Endothelial cell (in vitro differentiated cells): ENCODE results near the gene ATP2A3. TPM values are rescaled to one million over a fixed set of nuclear protein-coding genes. Genes with fewer than 3 reads are reported as not detected.

Source experiments
- DNase-seq: peaks from one replicate; pipeline ENCODE4 v3.0.0; 2021; ENCODE audit warnings: low spot score
- H3K27ac Mint-ChIP-seq: one replicate; pipeline ENCODE4 v1.8.0; 2021; ENCODE audit warnings: mixed read lengths, inconsistent platforms; ENCODE audit not compliant: unreplicated experiment
- H3K27me3 Mint-ChIP-seq: one replicate; pipeline ENCODE4 v1.8.0; 2021; ENCODE audit warnings: mild to moderate bottlenecking, moderate library complexity, mixed read lengths, inconsistent platforms; ENCODE audit not compliant: unreplicated experiment
- H3K36me3 Mint-ChIP-seq: one replicate; pipeline ENCODE4 v1.8.0; 2021; ENCODE audit warnings: mild to moderate bottlenecking, low read depth, mixed read lengths, inconsistent platforms; ENCODE audit not compliant: unreplicated experiment
- H3K4me1 Mint-ChIP-seq: one replicate; pipeline ENCODE4 v1.8.0; 2021; ENCODE audit warnings: mild to moderate bottlenecking, mixed read lengths, inconsistent platforms; ENCODE audit not compliant: unreplicated experiment
- H3K4me3 Mint-ChIP-seq: one replicate; pipeline ENCODE4 v1.8.0; 2021; ENCODE audit warnings: mild to moderate bottlenecking, mixed read lengths, inconsistent platforms; ENCODE audit not compliant: unreplicated experiment
- H3K9me3 Mint-ChIP-seq: one replicate; pipeline ENCODE4 v1.8.0; 2021; ENCODE audit warnings: mixed read lengths, inconsistent platforms; ENCODE audit not compliant: unreplicated experiment
- CTCF ChIP-seq: fragments of 200-600 bp; sonication (generic); IDR thresholded peaks from one replicate; pipeline ENCODE4 v1.5.0; 2021; ENCODE audit warnings: antibody characterized with exemption; ENCODE audit not compliant: unreplicated experiment
- total RNA-seq: library from RNA; stranded (reverse); fragmentation: NEBNext Ultra II Directional; extraction: Animal tissue kit (Norgen Biotek cat#: 25700); gene quantifications from one replicate; pipeline ENCODE4 v1.2.1, GENCODE V29; 2021; ENCODE audit not compliant: unreplicated experiment

The ATP2A3 gene
- total RNA-seq, 1 donor from 2014 or later = 116 TPM

- Mint-ChIP-seq H3K4me1 (peaks cover 15% of the 10 kb centered on the region), H3K4me3 (peak overlapping the region; percentile 35), H3K9me3 (no peaks in the 10 kb centered on the region), H3K36me3 (no peaks in the 10 kb centered on the region), H3K27me3 (peaks cover 17% of the 10 kb centered on the region), H3K27ac (no peak overlapping the region)
- no peak for TF ChIP-seq CTCF
- no peak for DNase-seq
Observed at GRCh38 chr17:3968886-3969524, 4.8 kb upstream of the ATP2A3 start.

GRCh38 chr17:3968015-3968414 lies 3.8 kb upstream of the ATP2A3 start:
- Mint-ChIP-seq H3K9me3 (no peaks in the 10 kb centered on the region), H3K4me3 (no peak overlapping the region), H3K36me3 (no peaks in the 10 kb centered on the region), H3K27ac (no peak overlapping the region), H3K27me3 (peaks cover 19% of the 10 kb centered on the region), H3K4me1 (peaks cover 17% of the 10 kb centered on the region)
- DNase-seq = no peak
- no peak for TF ChIP-seq CTCF

GRCh38 chr17:3966720-3967363 lies 2.6 kb upstream of the ATP2A3 start:
- TF ChIP-seq CTCF = no peak
- Mint-ChIP-seq H3K4me1 (peaks cover 21% of the 10 kb centered on the region), H3K4me3 (no peak overlapping the region), H3K27me3 (peaks cover 22% of the 10 kb centered on the region), H3K27ac (no peak overlapping the region), H3K9me3 (no peaks in the 10 kb centered on the region), H3K36me3 (no peaks in the 10 kb centered on the region)
- DNase-seq = no peak

GRCh38 chr17:3965118-3965800 lies 1.0 kb upstream of the ATP2A3 start:
- no peaks in the 10 kb centered on the region for H3K36me3 Mint-ChIP-seq
- peak; percentile 64 for DNase-seq
- H3K27me3 Mint-ChIP-seq = peaks cover 19% of the 10 kb centered on the region
- peak overlapping the region; percentile 71 for H3K4me3 Mint-ChIP-seq
- no peaks in the 10 kb centered on the region for H3K9me3 Mint-ChIP-seq
- H3K4me1 Mint-ChIP-seq = peaks cover 29% of the 10 kb centered on the region
- no peak overlapping the region for H3K27ac Mint-ChIP-seq
- TF ChIP-seq CTCF = no peak
